Progenitor cell of endocrine pancreas (in vitro differentiated cells): ENCODE data around the gene DMXL2. TPM values are rescaled to one million over a fixed set of nuclear protein-coding genes. Genes with fewer than 3 reads are reported as not detected.

ENCODE experiments used
- DNase-seq: peaks from one replicate; pipeline ENCODE4 v3.0.0; 2021; ENCODE audit warnings: low spot score; ENCODE audit not compliant: unreplicated experiment
- H3K27ac Mint-ChIP-seq: 2 replicates; pipeline ENCODE4 v1.8.0; 2021; ENCODE audit warnings: mild to moderate bottlenecking, moderate library complexity, mixed read lengths
- H3K27me3 Mint-ChIP-seq: 2 replicates; pipeline ENCODE4 v1.8.0; 2021; ENCODE audit warnings: mixed read lengths
- H3K36me3 Mint-ChIP-seq: 2 replicates; pipeline ENCODE4 v1.8.0; 2022; ENCODE audit warnings: mixed read lengths; ENCODE audit not compliant: insufficient read depth
- H3K4me1 Mint-ChIP-seq: 2 replicates; pipeline ENCODE4 v1.8.0; 2021; ENCODE audit warnings: low read depth, mixed read lengths
- H3K4me3 Mint-ChIP-seq: 2 replicates; pipeline ENCODE4 v1.8.0; 2021; ENCODE audit warnings: low read depth, mild to moderate bottlenecking, moderate library complexity, mixed read lengths
- H3K9me3 Mint-ChIP-seq: 2 replicates; pipeline ENCODE4 v1.8.0; 2021; ENCODE audit warnings: low read depth, mixed read lengths
- total RNA-seq: library from RNA; stranded (reverse); gene quantifications from 2 replicates; pipeline ENCODE4 v1.2.1, GENCODE V29; 2021
- TF ChIP-seq, protein P1 (sequence below): fragments of 200-600 bp; sonication (generic); IDR thresholded peaks from one replicate; pipeline ENCODE4 v1.5.0; 2021; ENCODE audit warnings: antibody characterized with exemption, mild to moderate bottlenecking; ENCODE audit not compliant: unreplicated experiment

The DMXL2 gene
- total RNA-seq, 1 donor from 2014 or later, result 43.3 TPM

DNA sequence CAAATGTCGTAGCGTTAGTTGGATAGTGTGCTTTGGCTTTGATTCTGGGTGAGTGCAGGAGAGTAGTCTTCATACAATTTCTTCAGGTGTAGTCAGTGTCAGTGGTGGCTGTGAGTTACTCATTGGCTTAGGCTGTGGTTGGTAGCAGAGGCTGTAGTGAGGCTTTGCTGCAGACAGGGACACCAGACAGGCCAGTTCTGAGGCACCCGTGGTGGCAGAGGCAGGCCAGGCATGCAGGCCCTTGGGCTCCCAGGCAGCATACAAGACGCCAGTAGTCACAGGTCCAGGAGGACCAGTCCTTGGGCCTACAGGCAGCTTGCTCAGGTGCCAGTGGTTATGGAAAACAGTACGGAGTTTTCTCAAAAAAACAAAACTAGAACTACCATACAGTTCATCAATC, 61.3 kb downstream of the DMXL2 start:
- H3K36me3 Mint-ChIP-seq, result no peaks in the 10 kb centered on the region
- peak overlapping the region; percentile 4 for H3K27ac Mint-ChIP-seq
- TF ChIP-seq, protein P1, sequence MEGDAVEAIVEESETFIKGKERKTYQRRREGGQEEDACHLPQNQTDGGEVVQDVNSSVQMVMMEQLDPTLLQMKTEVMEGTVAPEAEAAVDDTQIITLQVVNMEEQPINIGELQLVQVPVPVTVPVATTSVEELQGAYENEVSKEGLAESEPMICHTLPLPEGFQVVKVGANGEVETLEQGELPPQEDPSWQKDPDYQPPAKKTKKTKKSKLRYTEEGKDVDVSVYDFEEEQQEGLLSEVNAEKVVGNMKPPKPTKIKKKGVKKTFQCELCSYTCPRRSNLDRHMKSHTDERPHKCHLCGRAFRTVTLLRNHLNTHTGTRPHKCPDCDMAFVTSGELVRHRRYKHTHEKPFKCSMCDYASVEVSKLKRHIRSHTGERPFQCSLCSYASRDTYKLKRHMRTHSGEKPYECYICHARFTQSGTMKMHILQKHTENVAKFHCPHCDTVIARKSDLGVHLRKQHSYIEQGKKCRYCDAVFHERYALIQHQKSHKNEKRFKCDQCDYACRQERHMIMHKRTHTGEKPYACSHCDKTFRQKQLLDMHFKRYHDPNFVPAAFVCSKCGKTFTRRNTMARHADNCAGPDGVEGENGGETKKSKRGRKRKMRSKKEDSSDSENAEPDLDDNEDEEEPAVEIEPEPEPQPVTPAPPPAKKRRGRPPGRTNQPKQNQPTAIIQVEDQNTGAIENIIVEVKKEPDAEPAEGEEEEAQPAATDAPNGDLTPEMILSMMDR, result no peak
- no peaks in the 10 kb centered on the region for H3K4me1 Mint-ChIP-seq
- no peak overlapping the region for H3K4me3 Mint-ChIP-seq
- DNase-seq, result no peak
- H3K27me3 Mint-ChIP-seq, result no peaks in the 10 kb centered on the region
- no peaks in the 10 kb centered on the region for H3K9me3 Mint-ChIP-seq

DNA sequence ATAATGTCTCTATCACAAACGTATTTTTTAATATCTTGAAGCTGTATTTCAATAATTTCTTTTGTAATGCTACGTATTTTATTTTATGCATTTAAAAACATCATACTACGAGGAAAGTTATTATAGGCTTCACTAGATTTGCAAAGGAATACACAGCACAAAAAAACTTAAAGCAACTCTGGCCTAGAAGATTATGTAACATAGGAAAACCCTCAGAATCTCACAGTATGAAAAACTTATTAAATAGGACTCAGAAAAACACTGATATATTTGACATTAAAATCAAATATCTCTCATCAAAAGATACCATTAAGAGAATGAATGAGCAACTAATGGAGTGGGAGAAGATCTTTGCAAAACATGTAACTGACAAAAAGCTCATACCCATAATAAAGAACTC, 63.7 kb downstream of the DMXL2 start:
- H3K27ac Mint-ChIP-seq, result no peak overlapping the region
- no peaks in the 10 kb centered on the region for H3K9me3 Mint-ChIP-seq
- no peaks in the 10 kb centered on the region for H3K27me3 Mint-ChIP-seq
- H3K4me3 Mint-ChIP-seq, result no peak overlapping the region
- no peaks in the 10 kb centered on the region for H3K4me1 Mint-ChIP-seq
- TF ChIP-seq, protein P1, result no peak
- H3K36me3 Mint-ChIP-seq, result no peaks in the 10 kb centered on the region
- DNase-seq, result no peak

DNA sequence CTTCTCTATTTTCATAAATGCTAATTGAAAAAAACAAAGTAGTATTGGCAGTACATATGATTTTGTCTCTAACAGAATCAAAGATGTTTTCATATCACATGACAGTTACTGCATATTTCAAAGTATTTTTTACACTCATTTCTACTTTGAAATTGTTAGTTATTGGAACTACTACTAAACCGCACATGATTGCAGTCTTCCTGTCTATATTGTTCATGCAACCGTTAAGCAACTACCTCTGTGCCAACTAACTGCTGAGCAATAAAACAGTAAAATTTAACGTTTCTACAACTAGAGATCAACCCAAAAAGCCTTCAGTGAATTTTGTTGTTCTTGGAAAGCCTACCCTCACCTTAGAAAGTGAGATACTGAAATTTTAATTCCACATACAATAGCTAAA, 64.2 kb downstream of the DMXL2 start:
- DNase-seq, result no peak
- H3K9me3 Mint-ChIP-seq, result no peaks in the 10 kb centered on the region
- H3K4me1 Mint-ChIP-seq, result no peaks in the 10 kb centered on the region
- no peaks in the 10 kb centered on the region for H3K27me3 Mint-ChIP-seq
- H3K36me3 Mint-ChIP-seq, result no peaks in the 10 kb centered on the region
- H3K27ac Mint-ChIP-seq, result no peak overlapping the region
- H3K4me3 Mint-ChIP-seq, result no peak overlapping the region
- TF ChIP-seq, protein P1, result no peak

DNA sequence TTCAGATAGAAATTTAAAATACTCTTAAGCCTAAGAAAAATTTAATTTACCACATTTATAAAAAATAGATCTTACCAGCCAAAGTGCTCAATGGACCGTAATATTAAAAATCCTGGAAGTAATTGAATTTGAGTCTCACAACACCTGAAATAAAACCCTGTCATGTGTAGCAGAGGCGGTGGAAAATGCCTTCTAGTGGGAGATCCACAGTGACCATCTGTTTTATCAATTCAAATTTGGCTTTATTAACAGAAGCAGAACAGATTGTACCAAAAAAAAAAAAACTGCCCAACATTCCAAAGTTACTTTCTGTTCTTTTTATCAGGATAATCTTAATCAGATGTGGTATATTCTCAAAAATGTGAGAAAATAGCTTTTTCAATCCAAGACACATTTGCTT, 71.7 kb downstream of the DMXL2 start:
- TF ChIP-seq, protein P1, result no peak
- Mint-ChIP-seq H3K4me1 (no peaks in the 10 kb centered on the region), H3K4me3 (no peak overlapping the region), H3K27ac (no peak overlapping the region), H3K27me3 (no peaks in the 10 kb centered on the region), H3K36me3 (peaks cover 2% of the 10 kb centered on the region), H3K9me3 (no peaks in the 10 kb centered on the region)
- no peak for DNase-seq

DNA sequence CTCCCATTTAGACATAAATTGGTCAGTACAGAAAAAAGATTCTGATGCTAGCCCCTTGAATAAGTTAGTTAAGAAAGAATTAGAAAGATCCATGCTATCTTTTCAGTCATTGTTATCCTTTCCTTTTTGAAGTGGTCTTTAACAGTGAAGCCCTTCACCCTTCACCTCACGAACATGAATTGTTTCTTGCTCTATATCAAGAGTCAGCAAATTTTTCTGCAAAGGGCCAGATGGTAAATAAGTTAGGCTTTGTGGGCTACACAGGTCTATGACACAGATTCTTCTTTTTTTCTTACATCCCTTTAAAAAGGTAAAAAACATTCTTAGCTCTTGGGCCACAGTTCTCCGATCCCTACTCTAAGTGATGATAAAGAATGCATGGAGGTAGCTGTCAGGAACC, 74.9 kb downstream of the DMXL2 start:
- DNase-seq, result no peak
- Mint-ChIP-seq H3K9me3 (no peaks in the 10 kb centered on the region), H3K4me1 (no peaks in the 10 kb centered on the region), H3K4me3 (no peak overlapping the region), H3K27me3 (no peaks in the 10 kb centered on the region), H3K36me3 (peaks cover 2% of the 10 kb centered on the region), H3K27ac (no peak overlapping the region)
- TF ChIP-seq, protein P1, result no peak
